Dendritic cell treated with granulocyte-macrophage colony-stimulating factor and Interleukin-4, amounts not matched to agents 40 ng/mL and 50 ng/mL, for 4 days (primary cell): ENCODE measurements around the gene ZBED5.
A peak's percentile ranks its signal among the peaks of the same experiment; 100 is the strongest.

ENCODE experiments used
- H3K27ac Mint-ChIP-seq: one replicate; pipeline ENCODE4 v1.8.0; 2022; ENCODE audit warnings: mild to moderate bottlenecking, mixed read lengths
- H3K27me3 Mint-ChIP-seq: one replicate; pipeline ENCODE4 v1.8.0; 2022; ENCODE audit warnings: mild to moderate bottlenecking, mixed read lengths
- H3K36me3 Mint-ChIP-seq: one replicate; pipeline ENCODE4 v1.8.0; 2022; ENCODE audit warnings: low read depth, mixed read lengths
- H3K4me1 Mint-ChIP-seq: one replicate; pipeline ENCODE4 v1.8.0; 2022; ENCODE audit warnings: low read depth, mixed read lengths
- H3K4me3 Mint-ChIP-seq: one replicate; pipeline ENCODE4 v1.8.0; 2022; ENCODE audit warnings: mild to moderate bottlenecking, moderate library complexity, mixed read lengths
- H3K9me3 Mint-ChIP-seq: one replicate; pipeline ENCODE4 v1.8.0; 2022; ENCODE audit warnings: mixed read lengths
- intact Hi-C: fragments of 100-400 bp; cut with micrococcal nuclease; formaldehyde crosslinking; loops from one replicate; pipeline ENCODE4 v1.15.0; 2022

The ZBED5 gene

GRCh38 chr11:10857709-10858438 is at the start of gene ZBED5:
Gene ZBED5, minus strand, starts transcription at chr11:10858053. Its CDS starts 3,108 bp downstream, at chr11:10854945.
- H3K4me3 Mint-ChIP-seq: peak within 1 kb of the TSS; percentile 98
- peak within 1 kb of the TSS; percentile 97 for H3K27ac Mint-ChIP-seq
- intact Hi-C loops: loop anchor here (1.0 to 2.0 kb wide), 3 partner anchors 40 to 73 kb away; partner anchors contain the start of gene EIF4G2
- no peaks in the 10 kb centered on the region for H3K9me3 Mint-ChIP-seq
- peaks cover 51% of the 10 kb centered on the region for H3K36me3 Mint-ChIP-seq
- H3K4me1 Mint-ChIP-seq: peaks cover 29% of the 10 kb centered on the region
- H3K27me3 Mint-ChIP-seq: no peaks in the 10 kb centered on the region

DNA sequence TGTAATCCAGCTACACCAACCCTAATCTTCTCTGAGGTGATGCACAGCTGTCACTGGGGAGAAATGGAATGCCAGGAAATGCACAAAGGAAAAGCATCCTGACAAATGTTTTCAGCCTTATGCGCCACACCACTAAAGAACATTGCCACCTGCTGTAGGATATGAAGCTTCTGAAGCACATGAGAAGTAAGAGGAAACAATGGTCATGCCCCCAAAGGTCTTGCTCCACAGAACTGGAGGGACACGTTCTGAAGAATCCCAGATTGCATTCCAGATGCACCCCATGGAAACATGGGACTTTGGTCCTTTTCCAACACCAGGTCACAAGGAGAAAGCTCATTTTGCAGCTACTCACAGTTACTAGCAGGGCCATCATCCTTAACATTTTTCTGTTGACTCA is 48.7 kb upstream of the ZBED5 start:
- Mint-ChIP-seq H3K36me3 (no peaks in the 10 kb centered on the region), H3K4me3 (no peak overlapping the region), H3K27ac (no peak overlapping the region), H3K9me3 (no peaks in the 10 kb centered on the region), H3K27me3 (no peaks in the 10 kb centered on the region), H3K4me1 (peaks cover 44% of the 10 kb centered on the region)
- intact Hi-C loops: no loop called here

- Mint-ChIP-seq H3K27me3 (no peaks in the 10 kb centered on the region), H3K27ac (peak overlapping the region; percentile 93), H3K9me3 (no peaks in the 10 kb centered on the region), H3K4me1 (peaks cover 60% of the 10 kb centered on the region), H3K4me3 (no peak overlapping the region), H3K36me3 (peaks cover 5% of the 10 kb centered on the region)
- intact Hi-C loops: no loop called here
Observed at GRCh38 chr11:10902301-10903063, 44.6 kb upstream of the ZBED5 start.

DNA sequence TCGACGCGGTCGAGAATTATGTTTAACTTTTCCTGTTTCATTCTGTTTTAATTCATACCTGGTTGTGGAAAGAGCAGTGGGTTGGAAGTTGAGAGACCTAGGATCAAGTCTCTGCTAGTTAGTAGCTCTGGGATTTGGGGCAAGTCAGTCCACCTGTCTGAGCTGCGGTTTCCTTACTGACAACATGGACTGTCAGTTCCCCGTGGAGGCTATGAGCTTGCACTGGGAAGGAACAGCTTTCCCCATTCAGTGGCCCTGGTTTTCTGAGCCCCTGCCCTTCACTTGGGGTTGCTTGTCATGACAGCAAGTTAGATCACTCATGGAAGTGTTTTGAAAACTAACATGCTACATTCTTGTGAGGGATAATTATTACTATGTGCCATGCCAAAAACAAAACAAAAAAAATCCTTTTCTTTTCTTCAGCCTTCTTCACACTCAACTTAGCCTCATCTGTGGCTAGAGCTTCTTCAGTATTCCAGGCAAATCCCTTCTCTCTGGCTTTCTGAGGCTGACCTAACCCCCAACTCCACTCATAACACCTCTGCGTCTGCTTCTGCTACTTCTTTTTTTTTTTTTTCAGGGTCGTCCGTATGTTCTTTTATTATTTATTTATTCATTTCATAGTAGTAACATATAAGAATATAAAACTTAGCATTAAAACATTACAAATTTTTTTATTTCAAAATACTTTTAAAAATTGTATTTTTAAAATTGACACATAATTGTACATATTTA is 43.0 kb upstream of the ZBED5 start:
- H3K9me3 Mint-ChIP-seq: no peaks in the 10 kb centered on the region
- H3K36me3 Mint-ChIP-seq: peaks cover 5% of the 10 kb centered on the region
- H3K27ac Mint-ChIP-seq: peak overlapping the region; percentile 93
- H3K27me3 Mint-ChIP-seq: no peaks in the 10 kb centered on the region
- no peak overlapping the region for H3K4me3 Mint-ChIP-seq
- intact Hi-C loops: no loop called here
- H3K4me1 Mint-ChIP-seq: peaks cover 70% of the 10 kb centered on the region

- Mint-ChIP-seq H3K27ac (peak overlapping the region; percentile 93), H3K36me3 (peaks cover 5% of the 10 kb centered on the region), H3K4me3 (peak overlapping the region; percentile 30), H3K27me3 (no peaks in the 10 kb centered on the region), H3K9me3 (no peaks in the 10 kb centered on the region), H3K4me1 (peaks cover 71% of the 10 kb centered on the region)
- intact Hi-C loops: no loop called here
Observed at GRCh38 chr11:10899121-10899830, 41.4 kb upstream of the ZBED5 start.

DNA sequence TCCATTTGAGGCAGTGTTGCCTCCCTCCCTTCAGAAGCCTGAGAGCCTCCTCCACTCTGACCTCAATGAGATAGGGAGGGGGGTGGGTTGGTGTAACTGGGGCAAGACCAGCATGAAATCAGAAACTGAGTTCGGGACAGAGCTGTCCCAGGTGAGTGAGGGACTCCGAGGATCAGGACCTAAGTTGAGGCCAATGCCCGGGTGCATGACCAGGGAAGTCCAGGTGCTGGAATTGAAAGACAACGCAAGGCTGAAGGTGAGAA is 40.8 kb upstream of the ZBED5 start:
- Mint-ChIP-seq H3K4me3 (peak overlapping the region; percentile 30), H3K27me3 (no peaks in the 10 kb centered on the region), H3K4me1 (peaks cover 70% of the 10 kb centered on the region), H3K27ac (peak overlapping the region; percentile 93), H3K36me3 (peaks cover 5% of the 10 kb centered on the region), H3K9me3 (no peaks in the 10 kb centered on the region)
- intact Hi-C loops: loop anchor here (1.0 kb wide), 1 partner anchor 40 kb away; the partner anchor contains the start of gene ZBED5

DNA sequence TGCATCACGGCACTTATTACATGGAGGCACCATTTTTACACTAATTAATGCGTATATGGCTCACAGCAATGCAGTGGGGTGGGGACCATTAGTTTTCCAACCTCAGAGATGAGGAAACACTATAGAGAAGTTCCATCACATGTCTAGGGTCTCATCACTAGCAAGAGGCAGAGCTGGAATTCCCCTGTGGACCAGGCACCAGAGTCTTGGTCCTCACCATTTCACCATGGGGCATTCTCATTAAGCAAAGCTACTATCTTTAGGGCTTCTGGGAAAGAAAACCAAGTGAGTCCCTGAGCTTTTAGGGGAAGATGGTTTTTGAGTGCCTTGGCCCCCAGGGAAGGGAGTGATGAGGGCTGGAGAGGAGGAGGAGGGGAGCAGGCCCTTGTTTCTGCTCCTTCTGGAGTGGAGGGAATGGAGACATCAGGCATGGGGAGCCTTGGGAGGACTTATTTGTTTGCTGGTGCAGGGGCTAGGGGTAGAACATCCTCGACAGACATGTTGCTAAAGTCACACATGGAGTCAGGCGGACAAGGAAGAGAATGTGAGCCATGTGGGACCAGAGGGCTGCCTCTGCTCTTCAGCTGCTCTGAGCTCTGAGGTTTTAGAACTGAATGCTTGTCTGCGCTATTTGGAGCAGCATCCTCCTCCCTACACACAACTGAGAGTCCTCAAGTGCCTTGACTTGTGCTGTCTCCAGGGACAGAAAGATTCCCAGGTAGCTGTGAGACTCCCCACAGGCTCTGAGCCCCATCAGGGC is 40.3 kb upstream of the ZBED5 start:
- H3K9me3 Mint-ChIP-seq: no peaks in the 10 kb centered on the region
- H3K4me3 Mint-ChIP-seq: peak overlapping the region; percentile 56
- peaks cover 5% of the 10 kb centered on the region for H3K36me3 Mint-ChIP-seq
- peaks cover 64% of the 10 kb centered on the region for H3K4me1 Mint-ChIP-seq
- peak overlapping the region; percentile 93 for H3K27ac Mint-ChIP-seq
- intact Hi-C loops: loop anchor here (1.0 kb wide), 1 partner anchor 40 kb away; the partner anchor contains the start of gene ZBED5
- H3K27me3 Mint-ChIP-seq: no peaks in the 10 kb centered on the region

DNA sequence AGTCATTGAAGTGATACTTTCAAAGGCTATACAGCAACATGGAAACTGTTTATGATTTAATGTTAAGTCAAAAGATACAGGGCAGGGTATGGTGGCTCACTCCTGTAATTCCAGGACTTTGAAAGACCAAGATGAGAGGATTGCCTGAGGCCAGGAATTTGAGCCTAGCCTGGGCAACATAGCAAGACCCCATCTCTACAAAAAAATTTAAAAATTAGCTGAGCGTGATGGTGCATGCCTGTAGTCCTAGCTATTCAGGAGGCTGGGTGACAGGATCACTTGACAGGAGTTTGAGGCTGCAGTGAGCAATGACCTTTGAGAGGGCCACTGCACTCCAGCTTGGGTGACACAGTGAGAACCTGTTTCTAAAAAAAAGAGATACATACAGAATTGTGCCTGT is 39.3 kb upstream of the ZBED5 start:
- H3K27me3 Mint-ChIP-seq: no peaks in the 10 kb centered on the region
- H3K4me1 Mint-ChIP-seq: peaks cover 59% of the 10 kb centered on the region
- H3K4me3 Mint-ChIP-seq: no peak overlapping the region
- peak overlapping the region; percentile 93 for H3K27ac Mint-ChIP-seq
- intact Hi-C loops: no loop called here
- peaks cover 5% of the 10 kb centered on the region for H3K36me3 Mint-ChIP-seq
- no peaks in the 10 kb centered on the region for H3K9me3 Mint-ChIP-seq

DNA sequence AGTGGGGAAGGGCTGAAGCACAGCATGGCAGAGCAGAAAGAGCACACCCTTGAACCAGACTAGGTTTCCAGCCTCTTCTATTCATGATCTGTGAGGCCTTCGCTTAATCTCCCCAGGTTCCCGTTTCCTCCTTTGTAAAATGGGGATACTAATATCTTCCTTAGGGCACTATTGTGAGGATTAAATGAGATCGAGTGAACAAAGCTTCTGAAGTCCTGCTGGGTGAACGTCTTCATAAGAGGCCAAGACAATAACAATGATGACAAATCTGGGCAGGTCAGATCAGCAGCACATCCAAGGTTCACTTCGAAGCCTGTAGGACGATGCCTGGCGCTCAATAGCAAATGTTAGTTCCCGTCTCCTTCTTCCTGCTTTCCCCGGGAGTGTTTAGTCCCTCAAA is 38.6 kb upstream of the ZBED5 start:
- no peak overlapping the region for H3K4me3 Mint-ChIP-seq
- no peaks in the 10 kb centered on the region for H3K9me3 Mint-ChIP-seq
- H3K27ac Mint-ChIP-seq: peak overlapping the region; percentile 93
- intact Hi-C loops: no loop called here
- no peaks in the 10 kb centered on the region for H3K27me3 Mint-ChIP-seq
- peaks cover 5% of the 10 kb centered on the region for H3K36me3 Mint-ChIP-seq
- peaks cover 53% of the 10 kb centered on the region for H3K4me1 Mint-ChIP-seq

GRCh38 chr11:10895285-10895684 is 37.4 kb upstream of the ZBED5 start:
- H3K36me3 Mint-ChIP-seq: peaks cover 5% of the 10 kb centered on the region
- intact Hi-C loops: no loop called here

GRCh38 chr11:10894666-10895065 is 36.8 kb upstream of the ZBED5 start:
- no peak overlapping the region for H3K4me3 Mint-ChIP-seq
- peak overlapping the region; percentile 14 for H3K27ac Mint-ChIP-seq
- peaks cover 11% of the 10 kb centered on the region for H3K9me3 Mint-ChIP-seq
- H3K36me3 Mint-ChIP-seq: peaks cover 5% of the 10 kb centered on the region
- H3K4me1 Mint-ChIP-seq: peaks cover 44% of the 10 kb centered on the region
- intact Hi-C loops: no loop called here
- no peaks in the 10 kb centered on the region for H3K27me3 Mint-ChIP-seq

More at GRCh38 chr11:10895285-10895684, 37.4 kb upstream of the ZBED5 start:
- peaks cover 5% of the 10 kb centered on the region for H3K9me3 Mint-ChIP-seq
- H3K4me3 Mint-ChIP-seq: no peak overlapping the region
- H3K27ac Mint-ChIP-seq: peak overlapping the region; percentile 14
- no peaks in the 10 kb centered on the region for H3K27me3 Mint-ChIP-seq
- H3K4me1 Mint-ChIP-seq: peaks cover 50% of the 10 kb centered on the region

- no peaks in the 10 kb centered on the region for H3K27me3 Mint-ChIP-seq
- peaks cover 14% of the 10 kb centered on the region for H3K9me3 Mint-ChIP-seq
- peaks cover 5% of the 10 kb centered on the region for H3K36me3 Mint-ChIP-seq
- no peak overlapping the region for H3K4me3 Mint-ChIP-seq
- peaks cover 34% of the 10 kb centered on the region for H3K4me1 Mint-ChIP-seq
- H3K27ac Mint-ChIP-seq: peak overlapping the region; percentile 14
- intact Hi-C loops: no loop called here
Observed at GRCh38 chr11:10893714-10894151, 35.9 kb upstream of the ZBED5 start.

DNA sequence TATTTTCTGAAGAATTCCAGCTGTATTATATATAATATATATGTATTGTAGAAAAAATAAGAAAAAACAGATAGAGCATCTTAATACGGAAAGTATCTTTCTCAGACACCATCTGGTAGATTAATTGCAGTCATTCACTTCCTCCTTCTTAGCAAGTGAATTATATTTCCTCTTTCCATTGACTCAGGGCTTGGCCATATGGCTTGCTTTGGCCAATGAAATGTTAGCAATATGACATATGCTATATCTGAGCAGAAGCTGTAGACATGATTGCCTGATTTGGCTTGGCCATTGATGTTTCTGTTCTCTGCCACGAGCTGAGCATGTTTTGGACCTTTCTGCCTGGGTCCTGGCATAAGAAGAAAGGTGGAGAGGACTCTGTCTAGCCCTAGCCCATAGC is 34.4 kb upstream of the ZBED5 start:
- H3K36me3 Mint-ChIP-seq: no peaks in the 10 kb centered on the region
- H3K27me3 Mint-ChIP-seq: no peaks in the 10 kb centered on the region
- H3K9me3 Mint-ChIP-seq: peaks cover 14% of the 10 kb centered on the region
- peaks cover 25% of the 10 kb centered on the region for H3K4me1 Mint-ChIP-seq
- peak overlapping the region; percentile 79 for H3K27ac Mint-ChIP-seq
- H3K4me3 Mint-ChIP-seq: no peak overlapping the region
- intact Hi-C loops: no loop called here
